ENCODE data around the gene ADCY5. TPM values are rescaled to one million over a fixed set of nuclear protein-coding genes. Genes with fewer than 3 reads are reported as not detected.

Gene ADCY5
- total RNA-seq, 4 donors from 2014 or later = 3.5 to 44.6 (median 14.5) TPM

DNA sequence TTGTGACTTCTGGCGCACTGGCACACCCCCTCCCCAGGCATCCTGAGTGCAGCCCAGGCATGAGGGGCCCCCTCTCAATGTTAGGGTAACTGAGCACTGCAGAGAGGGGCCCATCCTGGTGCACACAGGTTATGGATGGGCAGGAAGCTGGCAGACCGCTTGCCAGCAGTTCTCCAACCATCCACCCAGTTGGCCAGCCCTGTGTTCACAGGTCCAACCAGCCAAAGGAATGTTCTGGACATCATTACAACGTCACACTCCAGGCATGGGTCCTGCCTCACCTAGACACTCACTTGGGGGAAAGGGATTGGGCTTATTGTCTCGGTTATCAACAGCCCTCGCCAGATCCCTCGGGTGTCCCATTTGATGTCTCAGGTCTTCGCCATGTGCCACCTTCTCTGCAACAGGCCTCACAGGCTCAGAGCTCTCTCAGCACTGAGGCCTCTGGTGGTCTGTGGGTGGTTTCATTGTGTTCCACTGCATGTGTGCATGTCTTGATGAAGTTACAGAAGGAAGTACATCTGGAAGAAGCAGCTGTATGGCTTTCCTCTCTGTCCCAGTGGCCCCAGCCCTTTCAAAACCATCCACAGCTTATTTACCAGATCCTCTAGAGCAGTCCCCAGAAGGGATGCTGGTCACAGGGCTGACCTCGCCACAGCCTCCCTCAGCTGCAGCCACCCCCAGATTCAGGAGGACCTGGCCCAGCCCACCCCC lies 23.7 kb downstream of the ADCY5 start:
- peak overlapping the region in 2 of 4 donors; percentile 39 for H3K27ac ChIP-seq
- no peak for DNase-seq
- peaks cover 0 to 50% (median 0%) of the 10 kb centered on the region in 4 donors for H3K4me1 ChIP-seq
- no peak overlapping the region for H3K4me3 ChIP-seq
- H3K9me3 ChIP-seq = no peaks in the 10 kb centered on the region
- no peaks in the 10 kb centered on the region for H3K36me3 ChIP-seq
- no peaks in the 10 kb centered on the region for H3K27me3 ChIP-seq
- TF ChIP-seq POLR2A (IDR thresholded peaks at IDR 0.05) = no peak
- TF ChIP-seq, protein P1, sequence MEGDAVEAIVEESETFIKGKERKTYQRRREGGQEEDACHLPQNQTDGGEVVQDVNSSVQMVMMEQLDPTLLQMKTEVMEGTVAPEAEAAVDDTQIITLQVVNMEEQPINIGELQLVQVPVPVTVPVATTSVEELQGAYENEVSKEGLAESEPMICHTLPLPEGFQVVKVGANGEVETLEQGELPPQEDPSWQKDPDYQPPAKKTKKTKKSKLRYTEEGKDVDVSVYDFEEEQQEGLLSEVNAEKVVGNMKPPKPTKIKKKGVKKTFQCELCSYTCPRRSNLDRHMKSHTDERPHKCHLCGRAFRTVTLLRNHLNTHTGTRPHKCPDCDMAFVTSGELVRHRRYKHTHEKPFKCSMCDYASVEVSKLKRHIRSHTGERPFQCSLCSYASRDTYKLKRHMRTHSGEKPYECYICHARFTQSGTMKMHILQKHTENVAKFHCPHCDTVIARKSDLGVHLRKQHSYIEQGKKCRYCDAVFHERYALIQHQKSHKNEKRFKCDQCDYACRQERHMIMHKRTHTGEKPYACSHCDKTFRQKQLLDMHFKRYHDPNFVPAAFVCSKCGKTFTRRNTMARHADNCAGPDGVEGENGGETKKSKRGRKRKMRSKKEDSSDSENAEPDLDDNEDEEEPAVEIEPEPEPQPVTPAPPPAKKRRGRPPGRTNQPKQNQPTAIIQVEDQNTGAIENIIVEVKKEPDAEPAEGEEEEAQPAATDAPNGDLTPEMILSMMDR (IDR thresholded peaks at IDR 0.05) = no peak

DNA sequence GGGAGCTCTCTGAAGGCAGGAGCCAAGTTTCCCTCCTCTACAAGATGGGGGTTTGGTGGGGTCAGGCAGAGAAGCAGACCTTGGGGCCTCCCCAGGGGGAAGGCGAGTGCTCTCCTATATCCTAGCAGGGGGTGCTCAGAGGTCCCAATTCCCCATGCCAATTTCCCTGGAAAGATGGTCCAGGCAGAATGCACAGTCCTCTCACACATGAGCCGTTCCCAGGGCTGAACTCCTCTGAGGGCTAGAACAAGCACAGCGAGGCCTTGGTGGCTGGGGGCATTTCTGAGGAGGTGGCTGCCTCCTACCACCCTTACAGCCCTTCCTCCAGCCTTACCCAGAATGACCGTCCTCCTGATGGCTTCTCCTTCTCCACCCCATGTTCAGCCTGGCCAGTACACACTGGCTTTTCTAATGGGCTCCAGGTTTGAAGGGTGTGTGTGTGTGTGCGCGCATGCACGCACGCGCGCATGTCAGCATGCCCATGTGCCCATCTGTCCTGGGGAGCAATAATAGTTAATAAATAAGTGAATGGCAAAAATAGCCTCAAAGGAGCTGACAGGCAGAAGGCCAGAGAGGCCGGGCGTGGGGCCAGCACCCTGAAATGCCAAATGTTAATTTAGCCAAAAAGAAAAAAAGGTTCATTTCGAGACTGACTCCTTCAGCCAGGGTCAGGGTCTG lies 24.4 kb downstream of the ADCY5 start:
- TF ChIP-seq POLR2A (IDR thresholded peaks at IDR 0.05) = no peak
- TF ChIP-seq, protein P1 (IDR thresholded peaks at IDR 0.05) = no peak
- no peaks in the 10 kb centered on the region for H3K36me3 ChIP-seq
- no peak overlapping the region for H3K4me3 ChIP-seq
- no peak for DNase-seq
- H3K27ac ChIP-seq = peak overlapping the region in 2 of 4 donors; percentile 49 to 61
- H3K9me3 ChIP-seq = no peaks in the 10 kb centered on the region
- peaks cover 0 to 49% (median 0%) of the 10 kb centered on the region in 4 donors for H3K4me1 ChIP-seq
- no peaks in the 10 kb centered on the region for H3K27me3 ChIP-seq

DNA sequence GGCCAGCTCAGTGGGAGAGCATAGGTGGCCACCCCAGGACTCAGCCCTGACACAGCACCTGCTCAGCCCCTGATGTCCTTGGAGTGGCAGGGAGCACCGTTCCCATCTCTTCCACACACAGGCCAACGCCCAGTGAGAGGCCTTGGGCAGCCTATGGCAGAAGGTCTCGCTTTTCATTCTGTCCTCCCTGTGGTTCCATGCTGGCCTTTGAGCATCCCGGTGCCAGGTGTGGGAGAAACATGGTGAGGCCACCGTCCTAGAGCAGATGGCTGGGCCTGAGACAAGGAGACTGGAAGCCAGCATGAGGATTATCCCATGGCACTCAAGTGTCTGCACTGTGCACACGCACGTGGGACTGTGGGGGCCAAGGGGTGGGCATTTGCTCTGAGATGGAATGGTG lies 25.1 kb downstream of the ADCY5 start:
- H3K4me3 ChIP-seq = no peak overlapping the region
- H3K27ac ChIP-seq = peak overlapping the region in 2 of 4 donors; percentile 49 to 61
- no peaks in the 10 kb centered on the region for H3K36me3 ChIP-seq
- H3K27me3 ChIP-seq = no peaks in the 10 kb centered on the region
- no peak for DNase-seq
- TF ChIP-seq, protein P1 (IDR thresholded peaks at IDR 0.05) = no peak
- TF ChIP-seq POLR2A (IDR thresholded peaks at IDR 0.05) = no peak
- H3K9me3 ChIP-seq = no peaks in the 10 kb centered on the region
- peaks cover 0 to 49% (median 0%) of the 10 kb centered on the region in 4 donors for H3K4me1 ChIP-seq

DNA sequence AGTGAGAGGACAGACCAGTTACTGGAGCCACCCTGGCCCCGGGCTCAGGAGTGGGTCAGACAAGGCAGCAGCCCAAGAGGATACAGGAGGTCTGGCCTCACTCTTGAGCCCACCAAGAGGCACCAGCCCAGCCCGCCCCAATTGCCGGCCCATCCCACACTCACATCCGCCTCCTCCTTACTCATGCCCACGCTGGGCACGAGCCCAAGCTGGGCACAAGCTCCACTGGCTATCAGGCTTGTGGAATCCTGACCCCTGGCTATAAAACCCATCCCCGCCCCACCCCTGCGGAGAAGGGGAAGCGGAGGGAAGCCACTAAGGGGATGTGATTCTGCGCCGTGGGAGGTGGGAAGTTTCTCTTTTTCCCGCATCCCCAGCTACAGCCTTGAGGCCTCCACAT lies 25.9 kb downstream of the ADCY5 start:
- Histone ChIP-seq H3K27ac (peak overlapping the region in 2 of 4 donors; percentile 49 to 61), H3K27me3 (no peaks in the 10 kb centered on the region), H3K4me1 (peaks cover 0 to 49% (median 0%) of the 10 kb centered on the region in 4 donors), H3K4me3 (no peak overlapping the region), H3K36me3 (no peaks in the 10 kb centered on the region), H3K9me3 (no peaks in the 10 kb centered on the region)
- peak in 2 of 3 donors; percentile 80 to 81 for DNase-seq
- TF ChIP-seq POLR2A (IDR thresholded peaks at IDR 0.05) = no peak
- TF ChIP-seq, protein P1 (IDR thresholded peaks at IDR 0.05) = no peak

DNA sequence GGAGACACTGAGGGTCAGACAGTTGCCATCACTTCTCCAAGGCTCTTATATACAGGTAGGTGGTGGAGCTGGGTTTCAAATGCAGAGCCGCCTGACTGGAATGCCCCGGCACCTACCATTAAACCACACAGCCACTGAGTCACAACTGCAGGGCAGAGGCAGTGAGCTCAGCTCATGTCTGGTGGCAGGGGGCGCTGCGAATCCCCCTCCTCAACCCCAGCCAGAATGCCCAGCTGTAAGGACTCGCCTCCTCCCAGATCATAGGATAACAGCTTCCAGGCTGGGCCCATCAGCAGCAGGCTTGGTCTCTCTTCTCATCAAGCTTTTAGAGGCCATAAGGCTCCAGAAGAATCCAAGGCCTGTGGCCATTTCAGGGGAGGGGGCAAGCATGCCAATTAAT lies 26.4 kb downstream of the ADCY5 start:
- H3K36me3 ChIP-seq = no peaks in the 10 kb centered on the region
- H3K27ac ChIP-seq = peak overlapping the region in 2 of 4 donors; percentile 49 to 61

More for the DNA sequence above, 26.4 kb downstream of the ADCY5 start:
- no peak for DNase-seq
- no peak for TF ChIP-seq POLR2A (IDR thresholded peaks at IDR 0.05)
- TF ChIP-seq, protein P1 (IDR thresholded peaks at IDR 0.05) = no peak
- Histone ChIP-seq H3K9me3 (no peaks in the 10 kb centered on the region), H3K4me1 (peaks cover 0 to 49% (median 0%) of the 10 kb centered on the region in 4 donors), H3K4me3 (no peak overlapping the region), H3K27me3 (no peaks in the 10 kb centered on the region)

Measured in Peyer's patch (tissue), 4 donors.